NCI-H1436 treated with DMSO at 0.1 percent for 48 hours (cell line): ENCODE measurements around the gene SUFU.
"Not testable (repeated sequence)": the region's sequence is repeated elsewhere in the genome, so short reads cannot be mapped to it uniquely, and the experiment has no call there.

Experiments
- DNase-seq: peaks from one replicate; lab custom pipeline; 2025; lab: John Stamatoyannopoulos, UW

The SUFU gene

GRCh38 chr10:102514487-102515311 is 10.9 kb downstream of the SUFU start:
- no peak for DNase-seq

- no peak for DNase-seq
Observed at GRCh38 chr10:102515724-102516123, 12.0 kb downstream of the SUFU start.

GRCh38 chr10:102517553-102517952 is 13.8 kb downstream of the SUFU start:
- DNase-seq, result no peak

GRCh38 chr10:102519246-102519825 is 15.6 kb downstream of the SUFU start:
- no peak for DNase-seq

GRCh38 chr10:102522874-102523249 is 19.1 kb downstream of the SUFU start:
- no peak for DNase-seq

GRCh38 chr10:102523250-102524029 is 19.7 kb downstream of the SUFU start:
- DNase-seq, result no peak

GRCh38 chr10:102524746-102525145 is 21.0 kb downstream of the SUFU start:
- no peak for DNase-seq

GRCh38 chr10:102527546-102527945 is 23.8 kb downstream of the SUFU start:
- DNase-seq, result no peak

- DNase-seq, result no peak
Observed at GRCh38 chr10:102534333-102534732, 30.6 kb downstream of the SUFU start.

- not testable (repeated sequence) for DNase-seq
Observed at GRCh38 chr10:102534966-102535365, 31.2 kb downstream of the SUFU start.

GRCh38 chr10:102535481-102536147 is 31.8 kb downstream of the SUFU start:
- DNase-seq, result no peak

GRCh38 chr10:102537367-102537766 is 33.6 kb downstream of the SUFU start:
- DNase-seq, result no peak

GRCh38 chr10:102537948-102538347 is 34.2 kb downstream of the SUFU start:
- DNase-seq, result no peak

- no peak for DNase-seq
Observed at GRCh38 chr10:102538811-102539210, 35.0 kb downstream of the SUFU start.

GRCh38 chr10:102540023-102540422 is 36.3 kb downstream of the SUFU start:
- DNase-seq, result no peak

GRCh38 chr10:102542800-102543418 is 39.1 kb downstream of the SUFU start:
- no peak for DNase-seq

- DNase-seq, result no peak
Observed at GRCh38 chr10:102545265-102545871, 41.6 kb downstream of the SUFU start.

GRCh38 chr10:102545997-102546396 is 42.2 kb downstream of the SUFU start:
- DNase-seq, result no peak

GRCh38 chr10:102546606-102547320 is 43.0 kb downstream of the SUFU start:
- DNase-seq, result no peak

- no peak for DNase-seq
Observed at GRCh38 chr10:102549549-102549948, 45.8 kb downstream of the SUFU start.
